Mesenchymal stem cell (in vitro differentiated cells and primary cell): ENCODE results near the gene HSFX2.
"Not testable (repeated sequence)": the region's sequence is repeated elsewhere in the genome, so short reads cannot be mapped to it uniquely, and the experiment has no call there.

Experiments used
- DNase-seq: peaks from one replicate; pipeline ENCODE4 v3.0.0-alpha.2; 2013
- H2AFZ ChIP-seq: one replicate; pipeline ENCODE4 v1.6.1; 2013; ENCODE audit warnings: low read depth, mild to moderate bottlenecking, control low read depth, inconsistent platforms, low read length, moderate library complexity
- H2AK5ac ChIP-seq: 2 replicates; pipeline ENCODE4 v1.6.1; 2013; ENCODE audit warnings: low read length, moderate library complexity, mild to moderate bottlenecking, inconsistent platforms; ENCODE audit not compliant: severe bottlenecking
- H2BK120ac ChIP-seq: one replicate; pipeline ENCODE4 v1.6.1; 2013; ENCODE audit warnings: low read depth, mild to moderate bottlenecking, inconsistent platforms, low read length, moderate library complexity
- H2BK12ac ChIP-seq, 2 experiments: one replicate each; pipeline ENCODE4 v1.6.1; 2013; ENCODE audit warnings: inconsistent platforms in 2 of 2, low read length in 2 of 2, mild to moderate bottlenecking in 2 of 2, moderate library complexity in 2 of 2, control low read depth in 1 of 2
- H2BK15ac ChIP-seq: one replicate; pipeline ENCODE4 v1.6.1; 2013; ENCODE audit warnings: mild to moderate bottlenecking, low read depth, inconsistent platforms; ENCODE audit not compliant: poor library complexity, severe bottlenecking
- H2BK5ac ChIP-seq: 2 replicates; pipeline ENCODE4 v1.6.1; 2013; ENCODE audit warnings: low read depth, mild to moderate bottlenecking, low read length, control low read depth, inconsistent platforms; ENCODE audit not compliant: poor library complexity, severe bottlenecking
- H3K14ac ChIP-seq, 2 experiments: one replicate each; pipeline ENCODE4 v1.6.1; 2013; ENCODE audit warnings: inconsistent platforms in 2 of 2, low read length in 2 of 2, control low read depth in 1 of 2, mild to moderate bottlenecking in 1 of 2, moderate library complexity in 1 of 2
- H3K18ac ChIP-seq, 2 experiments: one replicate each; pipeline ENCODE4 v1.6.1; 2013; ENCODE audit warnings: inconsistent platforms in 2 of 2, low read length in 2 of 2, control low read depth in 1 of 2, low read depth in 1 of 2, mild to moderate bottlenecking in 1 of 2
- H3K23ac ChIP-seq, 2 experiments: one replicate each; pipeline ENCODE4 v1.6.1; 2013; ENCODE audit warnings: inconsistent platforms in 2 of 2, low read length in 2 of 2, mild to moderate bottlenecking in 2 of 2, moderate library complexity in 2 of 2, control low read depth in 1 of 2
- H3K27ac ChIP-seq: 2 replicates; pipeline ENCODE4 v1.5.1; 2013; ENCODE audit warnings: mild to moderate bottlenecking, moderate library complexity, low read length, control low read depth, inconsistent platforms; ENCODE audit not compliant: poor library complexity, severe bottlenecking
- H3K27me3 ChIP-seq, 2 experiments: 2 replicates each; pipeline versions ENCODE4 v1.6.1 to v1.7.0; 2013; ENCODE audit warnings: low read length in 2 of 2, mild to moderate bottlenecking in 2 of 2, moderate library complexity in 2 of 2, control low read depth in 1 of 2, inconsistent platforms in 1 of 2; ENCODE audit not compliant: control insufficient read depth in 1 of 2, insufficient read depth in 1 of 2
- H3K36me3 ChIP-seq, 2 experiments: 2 replicates each; pipeline versions ENCODE4 v1.6.1 to v1.7.0; 2013; ENCODE audit warnings: low read length in 2 of 2, control low read depth in 1 of 2, inconsistent platforms in 1 of 2, low read depth in 1 of 2, mild to moderate bottlenecking in 1 of 2; ENCODE audit not compliant: insufficient read depth in 2 of 2, control insufficient read depth in 1 of 2
- H3K4ac ChIP-seq, 2 experiments: one replicate each; pipeline ENCODE4 v1.6.1; 2013; ENCODE audit warnings: inconsistent platforms in 2 of 2, low read length in 2 of 2, mild to moderate bottlenecking in 2 of 2, moderate library complexity in 2 of 2, control low read depth in 1 of 2, low read depth in 1 of 2
- H3K4me1 ChIP-seq: 2 replicates; pipeline ENCODE4 v1.6.1; 2013; ENCODE audit warnings: low read depth, low read length, control low read depth; ENCODE audit not compliant: control insufficient read depth, insufficient read depth
- H3K4me2 ChIP-seq: 2 replicates; pipeline ENCODE4 v1.6.1; 2013; ENCODE audit warnings: low read length, mild to moderate bottlenecking, inconsistent platforms; ENCODE audit not compliant: poor library complexity, severe bottlenecking
- H3K4me3 ChIP-seq, 2 experiments: 2 replicates each; pipeline versions ENCODE4 v1.5.1 to v1.7.0; 2013; ENCODE audit warnings: low read length in 2 of 2, mild to moderate bottlenecking in 2 of 2, control low read depth in 1 of 2, low read depth in 1 of 2; ENCODE audit not compliant: insufficient read depth in 1 of 2
- H3K79me1 ChIP-seq: replicated peaks from 2 replicates; pipeline ENCODE4 v1.6.1; 2013; ENCODE audit warnings: mild to moderate bottlenecking, control low read depth, low read length, inconsistent platforms; ENCODE audit not compliant: poor library complexity, severe bottlenecking
- H3K9ac ChIP-seq: 2 replicates; pipeline ENCODE4 v1.7.0; 2013; ENCODE audit warnings: mild to moderate bottlenecking, low read length, moderate library complexity
- H3K9me3 ChIP-seq: 2 replicates; pipeline ENCODE4 v1.7.0; 2013; ENCODE audit warnings: mild to moderate bottlenecking, low read length; ENCODE audit not compliant: control insufficient read depth
- H4K8ac ChIP-seq: one replicate; pipeline ENCODE4 v1.6.1; 2013; ENCODE audit warnings: inconsistent platforms, mild to moderate bottlenecking, low read length, moderate library complexity
- H4K91ac ChIP-seq: one replicate; pipeline ENCODE4 v1.6.1; 2013; ENCODE audit warnings: mild to moderate bottlenecking, low read length, inconsistent platforms
- WGBS: methylation state at CpG from one replicate; pipeline ENCODE4 v1.1.7; 2013; ENCODE audit warnings: mixed read lengths; 5-methylcytosine and 5-hydroxymethylcytosine counted together

Gene HSFX2

DNA sequence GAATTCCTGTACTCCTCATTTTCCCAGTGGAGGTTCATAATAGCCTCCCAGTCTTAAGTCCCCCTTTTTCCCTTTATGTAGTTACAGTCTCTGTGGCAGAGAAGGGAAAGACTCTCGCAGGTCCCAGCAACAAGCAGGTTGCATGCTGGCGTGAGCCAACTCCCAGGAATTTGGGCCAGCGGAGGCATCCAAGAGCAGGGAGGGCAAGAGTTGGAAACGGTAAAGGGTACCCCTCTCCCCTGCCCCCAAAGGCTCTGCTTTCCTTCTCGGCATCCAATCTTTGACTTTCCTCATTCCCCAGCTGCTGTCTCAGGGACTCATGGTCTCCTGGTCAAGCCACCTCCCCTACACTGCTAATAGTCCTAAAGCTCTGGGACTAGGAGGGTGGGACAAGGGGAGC is 15.4 kb upstream of the HSFX2 start:
- no peak overlapping the region for H3K27ac ChIP-seq
- H4K8ac ChIP-seq = no peak overlapping the region
- no peak overlapping the region for H2BK12ac ChIP-seq
- no peak for DNase-seq
- H4K91ac ChIP-seq = no peak overlapping the region
- H3K79me1 ChIP-seq = peaks cover 17% of the 10 kb centered on the region
- H3K9me3 ChIP-seq = no peaks in the 10 kb centered on the region
- peaks cover 7% of the 10 kb centered on the region for H3K4me1 ChIP-seq
- no peak overlapping the region for H3K23ac ChIP-seq
- H2BK15ac ChIP-seq = no peak overlapping the region
- H3K4me2 ChIP-seq = no peak overlapping the region
- no peak overlapping the region for H3K4ac ChIP-seq
- H2AK5ac ChIP-seq = no peak overlapping the region
- no peak overlapping the region for H2BK120ac ChIP-seq
- peaks cover 4 to 14% of the 10 kb centered on the region in 2 experiments for H3K36me3 ChIP-seq
- no peak overlapping the region for H3K9ac ChIP-seq
- H3K27me3 ChIP-seq = peaks cover 0 to 4% of the 10 kb centered on the region in 2 experiments
- no peak overlapping the region for H2AFZ ChIP-seq
- no peak overlapping the region for H3K14ac ChIP-seq
- no peak overlapping the region for H2BK5ac ChIP-seq
- no peak overlapping the region for H3K18ac ChIP-seq
- H3K4me3 ChIP-seq = no peak overlapping the region
- 95% methylated on average over 3 of the region's 5 CpGs for WGBS

DNA sequence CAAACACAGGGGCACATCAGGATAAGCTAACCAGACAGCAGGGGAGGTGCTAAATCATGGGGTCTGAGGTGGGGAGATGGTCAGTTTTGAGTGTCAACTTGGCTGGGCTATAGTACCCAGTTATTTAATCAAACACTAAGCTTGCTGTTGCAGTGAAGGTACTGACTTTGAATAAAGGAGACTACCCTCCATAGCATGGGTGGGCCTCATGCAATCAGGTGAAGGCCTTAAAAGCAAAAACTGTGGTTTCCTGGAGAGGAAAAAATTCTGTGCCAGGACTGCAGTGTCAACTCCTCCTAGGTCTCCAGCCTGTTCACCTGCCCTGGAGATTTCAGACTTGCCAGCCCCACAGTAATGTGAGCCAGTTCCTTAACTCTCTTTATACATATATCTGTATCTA is 12.6 kb upstream of the HSFX2 start:
- Histone ChIP-seq H2BK15ac (no peak overlapping the region), H3K4me3 (no peak overlapping the region), H3K23ac (no peak overlapping the region), H3K9me3 (no peaks in the 10 kb centered on the region), H3K4me2 (no peak overlapping the region), H2BK5ac (no peak overlapping the region), H3K4me1 (peaks cover 8% of the 10 kb centered on the region), H3K36me3 (peaks cover 4 to 14% of the 10 kb centered on the region in 2 experiments), H3K9ac (no peak overlapping the region), H3K79me1 (peaks cover 27% of the 10 kb centered on the region), H2AK5ac (no peak overlapping the region), H2AFZ (no peak overlapping the region), H3K18ac (no peak overlapping the region), H2BK12ac (no peak overlapping the region), H3K27me3 (peaks cover 0 to 4% of the 10 kb centered on the region in 2 experiments), H3K14ac (no peak overlapping the region), H2BK120ac (no peak overlapping the region), H4K91ac (no peak overlapping the region), H4K8ac (no peak overlapping the region), H3K4ac (no peak overlapping the region), H3K27ac (no peak overlapping the region)
- DNase-seq = no peak

- Histone ChIP-seq H3K36me3 (peaks cover 4 to 14% of the 10 kb centered on the region in 2 experiments), H2BK5ac (peak overlapping the region; percentile 19), H3K79me1 (peaks cover 22% of the 10 kb centered on the region)
- H3K14ac ChIP-seq, H3K4me2 ChIP-seq, H3K27ac ChIP-seq, H3K4ac ChIP-seq, H2AFZ ChIP-seq, H2BK15ac ChIP-seq, H3K18ac ChIP-seq, H3K27me3 ChIP-seq, H3K23ac ChIP-seq, H2BK12ac ChIP-seq, H3K4me3 ChIP-seq, H3K4me1 ChIP-seq, H4K8ac ChIP-seq, H4K91ac ChIP-seq, H3K9me3 ChIP-seq, H3K9ac ChIP-seq, H2BK120ac ChIP-seq, H2AK5ac ChIP-seq: not testable (repeated sequence)
- WGBS = 76% methylated on average over 3 of the region's 7 CpGs
- peak; percentile 22 for DNase-seq
Measured at GRCh38 chrX:149605248-149605885, 10.3 kb upstream of the HSFX2 start.

DNA sequence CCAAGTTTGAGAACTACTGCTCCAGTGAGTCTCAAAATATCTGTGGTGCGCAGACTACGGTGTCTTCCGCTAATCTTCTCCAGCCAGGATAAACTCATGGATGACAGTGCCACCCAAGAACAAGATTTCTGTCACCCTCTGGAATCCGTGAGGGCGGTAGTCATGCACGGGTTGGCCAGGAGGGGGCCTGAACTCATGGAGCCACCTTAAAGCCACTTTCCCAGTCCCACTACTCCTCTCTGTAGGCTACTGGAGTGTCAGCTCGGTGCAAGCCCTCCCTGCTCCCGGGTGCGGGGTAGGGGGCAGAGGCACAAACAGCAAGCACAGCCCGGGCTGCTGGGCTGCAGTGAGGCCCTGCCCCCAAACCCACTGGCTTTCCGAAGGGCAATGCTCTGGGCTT is 3.5 kb upstream of the HSFX2 start:
- not testable (repeated sequence) for H3K27ac ChIP-seq, H3K79me1 ChIP-seq, H3K4ac ChIP-seq, H3K23ac ChIP-seq, H3K27me3 ChIP-seq, H2BK12ac ChIP-seq, H3K4me3 ChIP-seq, H4K91ac ChIP-seq, H3K36me3 ChIP-seq, H3K9me3 ChIP-seq, H3K14ac ChIP-seq, DNase-seq, H2AFZ ChIP-seq, H3K9ac ChIP-seq, H3K4me1 ChIP-seq, H3K18ac ChIP-seq, H2BK120ac ChIP-seq, H3K4me2 ChIP-seq, H2AK5ac ChIP-seq, H2BK15ac ChIP-seq, H2BK5ac ChIP-seq, H4K8ac ChIP-seq
- WGBS = no CpG with 5 or more reads among the region's 11 CpGs
